Hematopoietic multipotent progenitor cell treated with erythropoietin and hydrocortisone succinate and interleukin-3 and kit ligand, for 8 days (in vitro differentiated cells): ENCODE data around the gene MRPL10.

ENCODE experiments used
- DNase-seq: peaks from one replicate; pipeline ENCODE4 v3.0.0-alpha.2; 2015

The MRPL10 gene

DNA sequence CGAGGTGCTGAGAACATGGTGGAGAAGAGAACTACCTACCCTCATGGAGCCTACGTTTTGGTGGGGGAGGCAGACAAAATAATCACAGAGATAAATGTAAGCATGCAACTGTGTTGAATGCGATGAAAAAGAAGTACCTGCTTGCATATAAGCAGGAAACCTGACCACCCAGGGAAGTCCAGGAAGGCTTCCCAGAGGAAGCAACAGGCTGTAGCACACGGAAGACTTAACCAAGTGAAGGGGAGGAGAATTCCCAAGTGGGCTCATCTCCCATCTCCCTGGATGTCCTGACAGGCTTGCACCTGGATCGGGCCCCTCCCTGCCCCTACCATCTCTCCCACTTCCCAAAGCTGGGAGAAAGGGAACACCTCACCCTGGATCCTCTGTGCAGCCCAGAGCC lies 7.7 kb upstream of the MRPL10 start:
- DNase-seq = no peak

DNA sequence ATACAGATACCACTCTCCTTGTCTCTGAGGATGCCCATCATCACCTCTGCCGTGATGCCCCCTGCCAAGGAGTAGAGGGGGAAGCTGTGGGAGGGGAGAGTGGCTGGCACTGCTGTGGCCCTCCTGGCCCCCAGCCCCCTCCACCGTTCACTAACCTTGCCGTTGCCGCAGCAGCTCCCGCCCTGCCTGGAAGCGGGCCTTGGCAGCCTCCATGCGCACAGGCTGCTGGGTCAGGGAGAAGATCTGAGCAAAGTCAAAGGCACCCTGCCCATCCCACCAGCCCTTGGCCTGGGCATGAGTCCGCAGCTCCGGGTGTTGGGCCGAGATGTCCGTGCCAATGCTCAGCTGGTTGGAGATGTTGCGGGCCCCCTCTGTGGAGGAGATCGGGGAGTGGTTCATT lies 7.3 kb upstream of the MRPL10 start:
- no peak for DNase-seq

DNA sequence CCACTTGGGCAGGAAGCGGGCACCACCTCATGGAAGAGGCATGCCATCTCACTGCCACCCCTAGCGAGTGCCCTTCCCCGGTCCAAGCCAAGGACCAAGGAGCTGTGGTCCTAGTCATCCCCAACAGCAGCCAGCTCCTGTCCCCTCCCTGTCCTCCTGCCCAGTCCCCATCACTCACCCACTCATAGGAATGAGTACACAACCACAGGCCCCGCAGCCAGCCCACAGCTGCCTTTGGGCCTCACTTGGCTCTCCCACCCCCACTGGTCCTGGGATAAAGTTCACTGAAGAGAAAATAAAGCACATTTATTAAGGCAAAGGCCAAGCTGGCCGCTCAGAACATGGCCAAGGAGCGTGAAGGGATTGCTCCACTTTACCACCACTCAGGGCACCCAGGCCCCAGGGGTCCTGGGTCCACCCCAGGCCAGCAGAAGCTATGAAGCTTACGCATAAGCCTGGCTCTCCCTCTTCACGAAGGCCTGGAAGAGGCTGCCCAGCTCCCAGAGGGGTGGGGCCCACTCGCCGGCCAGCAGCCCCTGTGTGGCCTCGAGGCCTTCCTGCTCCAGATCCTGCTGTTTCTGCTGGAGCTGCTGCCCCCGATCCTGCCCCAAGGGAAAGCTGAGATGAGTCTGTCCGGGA lies 6.2 kb upstream of the MRPL10 start:
- DNase-seq = no peak

DNA sequence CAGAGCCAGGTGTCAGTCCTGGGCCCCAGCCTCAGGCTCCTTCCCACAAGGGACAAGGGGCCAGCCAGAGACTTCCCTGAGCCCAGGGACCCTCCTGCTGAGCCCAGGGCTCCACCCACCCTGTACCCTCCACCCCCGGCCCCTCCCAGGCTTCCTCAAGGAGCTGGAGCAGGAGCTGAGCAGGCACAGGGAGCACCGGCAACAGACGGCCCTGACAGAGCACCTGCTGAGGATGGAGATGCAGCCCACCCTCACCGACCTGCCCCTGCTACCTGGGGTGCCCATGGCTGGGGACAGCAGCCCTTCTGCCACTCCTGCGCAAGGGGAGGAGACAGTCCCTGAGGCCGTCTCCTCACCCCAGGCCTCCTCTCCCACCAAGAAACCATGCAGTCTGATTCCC lies 5.3 kb upstream of the MRPL10 start:
- DNase-seq = no peak

DNA sequence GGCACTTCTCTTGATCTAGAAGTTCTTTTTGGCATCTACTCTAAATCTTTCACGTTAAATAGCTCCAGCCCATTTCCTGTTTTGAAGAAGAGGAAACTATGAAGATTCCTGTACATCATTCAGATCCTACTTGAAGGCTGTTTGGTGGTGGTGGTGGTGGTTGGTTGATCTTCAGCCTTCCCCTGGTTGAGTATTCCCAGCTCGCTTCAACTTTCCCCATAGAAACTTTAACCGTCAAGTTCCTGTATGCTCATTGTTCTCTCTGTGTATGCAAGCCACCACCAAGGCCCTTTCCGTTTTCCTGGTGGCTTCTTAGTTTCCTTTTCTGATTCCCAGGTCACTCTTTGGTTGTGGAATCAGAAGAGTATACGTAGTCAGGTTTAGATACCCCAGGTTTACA lies 3.4 kb upstream of the MRPL10 start:
- DNase-seq = no peak

DNA sequence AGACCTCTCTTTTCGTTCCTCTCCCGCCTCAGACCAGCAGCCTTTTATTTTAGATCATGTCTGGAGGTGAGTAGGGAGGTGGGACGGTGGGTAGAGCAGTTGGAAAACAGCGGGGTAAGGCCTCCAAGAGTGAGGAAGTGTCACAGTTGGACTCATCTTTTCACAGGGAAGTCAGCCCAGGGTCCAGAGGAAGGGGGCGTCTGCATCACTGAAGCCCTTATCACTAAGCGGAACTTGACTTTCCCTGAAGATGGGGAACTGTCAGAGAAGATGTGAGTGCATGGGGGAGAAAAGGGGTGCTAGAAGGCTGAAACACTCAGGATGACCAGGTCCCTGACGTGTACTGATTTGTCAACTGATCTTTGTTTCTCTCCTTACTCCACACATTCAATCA lies 590 bp upstream of the MRPL10 start:
- no peak for DNase-seq

DNA sequence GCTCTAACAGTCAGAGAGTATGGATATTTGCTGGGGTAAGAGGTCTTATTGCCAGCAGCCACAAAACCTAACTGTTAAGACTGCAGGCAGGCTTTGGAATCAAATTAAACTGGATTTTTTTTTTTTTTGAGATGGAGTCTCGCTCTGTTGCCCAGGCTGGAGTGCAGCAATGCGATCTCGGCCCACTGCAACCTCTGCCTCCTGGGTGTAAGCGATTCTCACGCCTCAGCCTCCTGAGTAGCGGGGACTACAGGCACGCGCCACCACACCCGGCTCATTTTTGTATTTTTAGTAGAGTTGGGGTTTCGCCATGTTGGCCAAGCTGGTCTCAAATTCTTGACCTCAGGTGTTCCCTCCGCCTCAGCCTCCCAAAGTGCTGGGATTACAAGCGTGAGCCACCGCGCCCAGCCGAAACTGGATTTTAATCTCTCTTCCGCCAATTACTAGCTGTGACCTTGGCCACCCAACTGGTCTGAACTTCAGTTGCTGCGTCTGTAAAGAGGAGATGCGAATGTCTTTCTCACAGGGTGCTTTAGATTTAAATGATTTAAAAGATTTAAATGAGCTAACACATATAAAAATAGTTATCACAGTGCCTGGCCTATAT lies 842 bp downstream of the MRPL10 start:
- no peak for DNase-seq

DNA sequence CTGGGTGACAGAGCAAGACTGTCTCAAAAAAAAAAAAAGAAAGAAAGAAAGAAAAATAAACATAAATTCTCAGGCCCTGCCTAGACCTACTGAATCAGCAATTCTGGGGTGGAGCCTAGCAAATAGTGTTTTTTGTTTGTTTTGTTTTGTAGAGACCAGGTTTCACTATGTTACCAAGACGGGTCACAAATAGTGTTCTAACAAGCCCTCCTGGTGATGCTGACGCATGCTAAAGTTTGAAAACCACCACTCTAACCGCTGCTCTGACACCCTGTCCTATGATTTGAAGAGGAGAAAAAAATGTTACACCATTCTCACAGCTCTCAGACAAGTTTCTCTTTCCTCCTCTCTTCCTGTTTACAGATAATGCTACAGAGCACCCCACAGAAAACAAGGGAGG lies 1.5 kb downstream of the MRPL10 start:
- DNase-seq = no peak

DNA sequence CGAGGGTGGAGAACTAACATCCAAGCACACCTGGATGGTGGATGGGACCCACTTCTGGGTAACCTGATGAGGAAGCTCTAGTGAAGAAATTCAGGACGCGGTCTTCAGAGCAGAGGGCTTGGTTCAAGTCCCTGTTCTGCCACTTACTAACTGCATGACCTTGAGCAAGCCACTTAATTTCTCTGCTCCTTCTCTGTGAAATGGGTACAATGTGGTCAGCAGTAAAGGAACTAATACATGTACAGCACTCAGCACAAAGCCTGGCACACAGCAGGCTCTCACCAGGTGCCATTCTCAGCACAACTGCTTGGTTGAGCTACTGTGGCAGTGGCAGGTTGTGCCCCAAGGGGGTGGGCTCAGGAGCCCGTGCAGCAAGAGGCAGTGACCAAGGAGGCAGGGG lies 7.8 kb downstream of the MRPL10 start:
- no peak for DNase-seq

DNA sequence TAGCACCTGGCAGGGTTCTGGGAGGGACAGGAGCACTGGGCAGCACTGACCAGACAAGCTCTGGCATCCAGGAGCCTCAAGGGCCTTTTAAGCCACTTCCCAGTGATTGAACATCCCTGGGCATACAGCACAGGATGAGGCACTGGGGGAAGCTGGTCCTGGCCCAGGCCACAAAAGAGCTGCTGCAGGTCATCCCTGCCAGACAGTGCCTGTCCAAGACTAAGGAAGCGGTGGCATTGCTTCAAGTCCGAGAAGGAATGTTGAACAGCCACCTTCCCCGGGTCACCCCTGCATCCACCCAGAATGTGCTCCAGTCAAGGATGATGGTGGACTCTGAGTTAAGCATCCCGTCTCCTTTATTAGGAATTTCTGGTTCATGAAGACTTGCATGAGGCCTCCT lies 8.6 kb downstream of the MRPL10 start:
- DNase-seq = no peak

DNA sequence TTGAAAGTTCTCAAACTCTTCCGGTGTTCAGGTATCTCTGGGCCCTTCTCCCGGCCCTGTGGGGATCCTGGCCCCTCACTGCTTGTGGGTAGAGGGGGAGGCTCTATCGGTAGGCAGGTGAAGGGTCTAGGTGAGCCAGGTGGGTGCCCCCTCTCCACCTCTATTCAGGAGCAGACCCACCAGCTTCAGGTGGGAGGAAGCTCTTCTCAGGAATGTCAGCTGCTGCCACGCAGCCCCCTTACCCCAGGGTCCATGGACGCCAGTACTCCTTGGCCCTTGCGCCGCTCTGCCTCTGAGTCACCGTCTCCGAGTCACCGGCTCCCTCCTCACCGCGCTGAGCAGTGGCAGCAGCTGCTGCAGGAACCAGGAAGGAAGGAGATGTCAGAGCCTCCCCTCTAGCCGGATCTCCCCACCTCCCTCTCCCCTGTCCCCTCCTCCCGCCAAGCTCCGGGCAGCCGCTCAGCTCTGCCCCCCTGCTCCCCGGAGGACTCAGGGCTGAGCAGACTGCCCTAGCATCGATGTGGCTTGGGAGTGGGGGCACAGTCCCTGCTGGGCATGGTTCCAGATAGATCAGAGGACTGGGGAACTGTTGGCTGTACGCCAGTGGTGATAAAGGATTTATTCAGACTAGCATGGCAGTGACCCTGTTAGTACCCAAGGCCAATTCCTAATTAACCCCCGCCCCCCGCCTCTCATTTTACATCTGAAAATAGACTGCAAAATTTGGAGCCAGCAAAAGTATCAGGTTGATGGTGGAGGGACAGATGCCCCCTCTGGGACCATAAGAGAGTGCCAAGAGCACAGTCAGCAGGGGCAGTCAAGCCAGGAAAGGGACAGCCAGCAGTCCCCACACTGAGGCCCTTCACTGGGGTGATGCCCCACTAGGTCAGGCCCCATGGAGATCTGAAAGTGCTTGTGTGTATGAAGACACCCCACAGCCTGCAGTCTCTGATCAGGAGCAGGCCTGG lies 9.6 kb downstream of the MRPL10 start, which contains the start of gene OSBPL7:
OSBPL7 (minus strand) TSS at position 371 of the 968 bp plus-strand sequence. CDS start 1,516 bp downstream, outside the sequence.
- peak; percentile 85 for DNase-seq

DNA sequence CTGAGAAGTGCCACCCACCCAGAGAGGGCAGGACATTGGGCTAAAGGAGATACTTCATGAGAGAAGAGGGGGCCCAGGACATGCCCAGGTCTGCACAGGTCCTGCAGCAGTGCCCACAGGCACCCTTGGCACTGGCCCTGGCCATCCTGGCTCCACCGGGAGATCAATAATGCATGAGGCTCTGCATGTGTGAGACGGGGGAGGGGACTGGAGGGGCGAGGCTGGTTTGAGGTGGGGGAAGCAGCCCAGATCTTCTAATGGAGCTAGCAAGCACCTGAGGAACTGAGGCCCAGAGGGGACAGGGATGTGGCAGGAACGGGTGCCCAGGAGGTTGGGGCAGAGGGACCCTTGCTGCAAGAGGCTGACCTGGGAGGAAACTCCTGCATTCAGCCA lies 10.3 kb downstream of the MRPL10 start:
- DNase-seq = no peak

DNA sequence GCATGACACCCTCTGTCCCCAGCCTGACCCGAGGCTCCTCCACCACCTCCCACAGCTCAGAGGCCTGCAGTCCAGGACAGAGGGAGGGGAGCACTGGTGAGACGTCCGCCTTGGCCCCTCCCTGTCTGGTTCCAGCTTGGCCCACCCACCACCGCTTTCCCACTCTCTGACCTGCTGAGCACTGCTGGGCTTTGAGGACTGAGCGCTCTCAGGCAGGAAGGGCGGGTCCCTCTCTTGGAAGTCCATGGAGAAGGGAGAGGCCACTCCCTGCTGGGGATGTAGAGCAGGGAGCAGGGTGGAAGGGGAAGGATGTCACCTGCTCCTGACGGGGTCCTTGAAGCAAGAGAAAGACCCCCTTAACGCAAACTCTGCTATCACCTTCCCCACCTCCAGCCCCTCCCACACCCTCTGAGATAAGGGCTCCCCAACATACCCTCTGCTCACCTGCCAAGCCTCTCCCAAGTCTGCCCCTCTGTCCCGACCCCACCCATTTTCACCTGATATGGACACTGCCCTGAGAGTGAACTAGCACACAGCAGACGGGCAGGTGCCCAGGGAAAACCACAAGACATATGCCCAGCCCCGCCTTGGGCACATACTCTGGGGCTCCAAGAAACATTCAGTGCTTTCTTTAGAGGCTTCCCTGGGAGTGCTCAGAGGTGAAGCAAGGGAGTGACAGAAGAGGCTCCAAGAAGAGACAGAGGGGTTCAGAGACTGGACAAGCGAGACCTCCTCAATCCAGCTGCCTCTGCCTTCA lies 11.1 kb downstream of the MRPL10 start:
- DNase-seq = no peak

DNA sequence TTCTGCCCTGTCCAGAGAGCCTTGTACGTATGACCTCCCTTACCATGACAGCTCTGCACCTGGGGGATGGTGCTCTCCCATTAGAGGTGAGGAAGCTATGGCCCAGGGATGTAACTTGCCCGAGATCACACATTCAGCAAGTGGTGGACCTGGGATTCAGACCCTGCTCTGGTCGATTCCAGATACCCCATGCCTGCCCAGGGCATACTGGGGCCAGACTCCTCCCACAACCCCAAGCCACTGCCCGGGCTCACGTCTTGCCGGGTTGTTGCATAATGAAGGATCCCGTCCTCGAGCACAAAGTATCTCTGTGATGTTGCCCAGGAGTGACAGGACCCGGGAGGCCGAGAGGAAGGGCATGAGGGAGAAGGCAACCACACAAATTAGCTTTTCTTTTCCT lies 11.9 kb downstream of the MRPL10 start:
- DNase-seq = no peak

DNA sequence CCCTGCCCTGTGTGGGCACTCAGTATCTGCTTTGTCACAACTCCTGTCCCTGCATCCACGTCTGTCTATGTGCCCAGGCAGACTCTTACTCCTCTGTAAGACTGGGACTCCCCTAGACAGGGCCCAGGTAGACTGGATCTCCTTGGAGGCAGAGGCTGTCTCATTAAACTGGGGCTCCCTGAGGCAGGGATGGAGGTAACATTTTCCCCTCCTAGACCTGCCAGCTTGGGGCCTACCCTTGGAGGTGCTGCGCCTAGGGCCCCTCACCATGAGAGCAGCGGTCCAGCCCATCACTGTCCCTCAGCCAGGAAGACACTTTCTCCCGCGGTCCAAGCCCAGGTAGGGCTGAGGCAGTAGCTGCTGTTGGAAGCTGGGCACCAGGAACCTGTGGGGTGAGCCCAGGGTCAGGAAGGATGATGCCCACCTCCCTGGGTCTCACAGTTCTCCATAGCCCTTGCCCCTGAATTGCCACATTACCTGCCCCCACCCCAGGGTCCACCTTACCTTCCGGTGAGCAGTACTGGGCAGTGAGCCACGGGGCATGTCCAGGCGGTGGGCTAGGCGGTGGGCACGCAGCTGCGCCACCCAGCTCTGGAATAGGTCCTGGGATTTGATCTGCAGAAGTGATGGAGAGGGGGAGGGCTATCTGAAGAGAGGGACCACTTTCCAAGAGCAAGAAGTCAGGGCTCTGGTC lies 13.2 kb downstream of the MRPL10 start:
- no peak for DNase-seq

DNA sequence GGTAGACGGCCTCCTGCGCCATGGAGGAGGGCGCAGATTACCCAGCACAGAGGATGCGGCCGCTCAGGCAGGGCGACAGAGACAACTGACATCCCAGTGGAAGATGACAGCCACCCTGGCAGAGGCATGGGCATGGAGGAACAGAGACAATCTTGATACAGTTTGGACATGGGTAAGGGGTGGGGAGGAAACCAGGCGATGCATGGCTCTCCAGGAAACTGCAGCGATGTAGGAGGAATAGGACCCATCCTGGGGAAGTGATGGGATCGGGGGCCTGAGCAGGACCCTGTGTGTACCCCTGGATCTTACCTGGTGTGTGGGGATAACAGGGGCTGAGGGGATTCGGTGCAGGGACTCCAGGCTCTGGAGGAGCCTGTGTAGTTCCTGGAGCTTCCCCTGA lies 14.4 kb downstream of the MRPL10 start:
- no peak for DNase-seq

DNA sequence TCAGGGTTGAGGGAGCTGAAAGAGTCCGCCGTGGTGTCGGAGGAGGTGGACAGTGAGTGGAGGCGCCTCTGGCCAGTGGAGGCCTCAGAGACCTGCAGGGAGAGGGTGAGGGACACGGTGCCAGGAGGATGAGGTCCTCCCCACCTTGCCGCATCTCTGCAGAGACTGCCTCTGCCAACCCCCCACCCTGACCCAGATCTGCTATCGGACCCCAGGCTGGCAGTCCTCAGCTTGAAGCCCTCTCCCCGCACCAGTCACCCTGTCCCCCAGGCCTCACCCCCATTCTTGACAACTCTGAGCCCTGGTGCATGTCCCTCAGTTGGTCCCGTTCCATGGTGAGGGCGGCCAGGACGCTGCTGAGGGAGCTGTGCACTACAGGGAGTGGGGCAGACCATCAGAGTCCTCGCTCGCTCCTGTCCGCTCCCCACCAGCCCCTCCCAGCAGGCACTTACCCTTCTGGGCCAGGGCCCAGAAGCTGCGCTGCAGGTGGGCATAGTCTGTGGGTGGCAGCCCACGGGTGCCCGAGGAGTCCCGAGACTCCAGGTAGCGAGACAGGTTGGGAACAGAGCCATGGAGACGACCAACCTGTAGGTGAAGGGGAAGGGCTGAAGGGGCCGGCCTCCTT lies 15.1 kb downstream of the MRPL10 start:
- DNase-seq = no peak

DNA sequence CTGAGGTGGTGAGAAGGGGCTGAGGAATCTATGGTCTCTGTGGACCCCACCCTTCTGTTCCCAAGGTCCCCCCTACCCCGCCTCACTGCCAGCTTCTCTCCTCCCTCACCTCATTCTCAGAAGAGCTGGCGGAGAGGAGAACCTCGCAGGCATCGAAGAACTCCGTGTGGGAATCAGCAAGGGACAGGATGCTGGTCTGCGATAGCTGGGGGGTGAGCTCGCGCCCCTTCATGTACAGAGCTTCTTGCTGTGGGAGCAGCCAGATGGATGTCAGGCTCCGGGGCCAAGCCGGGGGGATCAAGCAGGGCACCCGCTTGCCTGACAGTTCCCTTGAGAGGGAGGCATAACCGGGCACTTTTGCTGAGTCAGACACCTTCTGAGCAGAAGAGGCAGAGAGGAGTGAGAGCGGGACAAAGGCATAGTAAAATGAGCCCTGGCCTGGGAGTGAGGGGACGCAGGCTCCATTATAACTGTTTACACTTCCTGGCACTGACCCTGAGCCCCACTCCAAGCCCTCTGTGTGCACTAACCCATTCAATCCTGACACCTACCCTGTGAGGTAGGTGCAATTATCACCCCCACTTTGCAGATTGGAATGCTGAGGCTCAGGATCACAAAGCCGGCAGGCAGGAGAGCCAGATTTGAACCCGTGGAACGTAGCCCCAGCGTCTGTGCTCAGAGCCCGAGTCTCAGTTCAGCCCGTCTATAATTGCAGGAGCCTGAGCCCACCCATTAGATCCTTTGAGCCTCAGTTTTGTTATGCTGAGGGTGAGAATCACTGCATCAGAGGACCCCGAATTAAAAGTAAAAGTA lies 16.0 kb downstream of the MRPL10 start:
- no peak for DNase-seq

DNA sequence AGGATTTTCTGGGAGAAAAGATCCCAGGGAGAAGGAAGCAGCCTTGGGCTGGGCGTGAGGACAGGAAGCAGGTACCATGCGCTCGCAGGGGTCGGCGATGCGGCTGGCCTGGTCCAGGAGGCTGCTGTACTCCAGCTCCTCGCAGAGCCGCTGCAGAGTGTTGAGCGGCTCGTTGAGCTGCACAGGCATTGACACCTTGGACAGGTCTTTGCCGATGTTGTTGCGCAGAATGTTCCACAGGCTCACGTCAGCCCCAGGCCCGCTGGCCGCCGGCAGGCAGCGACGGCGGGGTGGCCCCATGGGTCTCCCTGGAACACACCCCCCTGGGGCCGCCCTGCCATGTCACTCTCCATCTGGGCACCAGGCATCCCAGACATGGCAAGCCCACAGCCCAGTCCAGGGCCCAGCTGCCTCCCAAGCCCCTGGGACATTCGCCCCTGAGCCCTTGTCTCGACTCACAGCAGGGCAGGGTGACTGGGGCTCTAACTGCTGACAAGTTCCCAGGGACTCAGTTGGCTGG lies 17.8 kb downstream of the MRPL10 start:
- no peak for DNase-seq

DNA sequence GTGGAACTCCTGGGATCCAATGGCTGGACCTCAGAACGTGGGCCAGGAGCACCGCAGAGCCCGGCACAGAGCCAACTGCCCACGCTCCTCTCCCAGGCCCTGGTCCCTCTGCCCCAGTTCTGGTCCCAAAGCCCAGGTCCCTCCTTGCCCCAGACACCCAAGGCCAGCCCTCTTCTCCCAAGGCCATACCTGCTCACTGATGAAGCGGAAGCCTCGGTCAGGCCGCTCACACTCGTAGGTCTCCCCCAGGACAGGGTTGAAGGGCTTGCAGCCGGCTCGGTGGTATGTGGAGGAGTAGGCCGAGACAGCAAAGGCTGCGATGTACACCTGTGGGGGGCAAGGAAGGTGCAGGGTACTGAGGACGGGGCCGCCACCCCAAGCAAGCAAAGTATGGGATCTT lies 18.3 kb downstream of the MRPL10 start:
- DNase-seq = no peak
